Thymus (tissue), 11 donors: ENCODE measurements around the gene ALG14. TPM values are rescaled to one million over a fixed set of nuclear protein-coding genes. Genes with fewer than 3 reads are reported as not detected.
A peak's percentile ranks its signal among the peaks of the same experiment; 100 is the strongest.

ENCODE experiments used
- DNase-seq, 9 donors: peaks; one replicate each; pipeline ENCODE4 v3.0.0-alpha.2; 2013; ENCODE audit warnings: low spot score in 9 of 9, low read depth in 6 of 9, missing footprints in 1 of 9
- H3K27ac ChIP-seq, 2 donors: one replicate each; pipeline ENCODE4 v1.5.1; 2013; ENCODE audit warnings: control low read depth in 1 of 2, low read depth in 1 of 2, low read length in 1 of 2, mild to moderate bottlenecking in 1 of 2, moderate library complexity in 1 of 2
- H3K27me3 ChIP-seq, 2 donors: one replicate each; pipeline ENCODE4 v1.5.1; 2013; ENCODE audit warnings: low read length in 1 of 2; ENCODE audit not compliant: control insufficient read depth in 2 of 2, insufficient read depth in 1 of 2
- H3K36me3 ChIP-seq, 2 donors: one replicate each; pipeline ENCODE4 v1.5.1; 2013; ENCODE audit warnings: low read length in 1 of 2, mild to moderate bottlenecking in 1 of 2, moderate library complexity in 1 of 2; ENCODE audit not compliant: control insufficient read depth in 2 of 2, insufficient read depth in 2 of 2
- H3K4me1 ChIP-seq, 2 donors: one replicate each; pipeline ENCODE4 v1.5.1; 2013; ENCODE audit warnings: low read length in 2 of 2; ENCODE audit not compliant: control insufficient read depth in 2 of 2, insufficient read depth in 2 of 2
- H3K4me3 ChIP-seq, 2 donors: one replicate each; pipeline ENCODE4 v1.5.1; 2013; ENCODE audit warnings: low read length in 2 of 2, control low read depth in 1 of 2, mild to moderate bottlenecking in 1 of 2
- H3K9me3 ChIP-seq, 2 donors: one replicate each; pipeline ENCODE4 v1.5.1; 2013; ENCODE audit warnings: low read length in 1 of 2, mild to moderate bottlenecking in 1 of 2; ENCODE audit not compliant: control insufficient read depth in 2 of 2, insufficient read depth in 1 of 2
- WGBS: extraction: QIAGEN DNeasy Blood & Tissue Kit; methylation state at CpG from one replicate; pipeline ENCODE4 v1.1.7; 2013; 5-methylcytosine and 5-hydroxymethylcytosine counted together
- polyA plus RNA-seq: library from polyadenylated mRNA; stranded (reverse); fragments of 200-250 nt; gene quantifications from one replicate; pipeline ENCODE4 v1.2.3, GENCODE V29; 2013
- total RNA-seq: library from RNA; stranded (reverse); fragments of 120-200 nt; gene quantifications from one replicate; pipeline ENCODE4 v1.2.4, GENCODE V29; 2013
- donor health status: healthy.

The ALG14 gene
- total and polyA plus RNA-seq, 2 donors: 1.3 to 4.3 TPM

GRCh38 chr1:95012389-95012788 lies 60.4 kb downstream of the ALG14 start:
- Histone ChIP-seq H3K4me1 (peaks cover 0 to 2% of the 10 kb centered on the region in 2 donors), H3K27ac (no peak overlapping the region), H3K27me3 (no peaks in the 10 kb centered on the region), H3K4me3 (no peak overlapping the region), H3K9me3 (no peaks in the 10 kb centered on the region), H3K36me3 (no peaks in the 10 kb centered on the region)
- no peak for DNase-seq
- WGBS: 95% methylated on average over 3 of the region's 3 CpGs

DNA sequence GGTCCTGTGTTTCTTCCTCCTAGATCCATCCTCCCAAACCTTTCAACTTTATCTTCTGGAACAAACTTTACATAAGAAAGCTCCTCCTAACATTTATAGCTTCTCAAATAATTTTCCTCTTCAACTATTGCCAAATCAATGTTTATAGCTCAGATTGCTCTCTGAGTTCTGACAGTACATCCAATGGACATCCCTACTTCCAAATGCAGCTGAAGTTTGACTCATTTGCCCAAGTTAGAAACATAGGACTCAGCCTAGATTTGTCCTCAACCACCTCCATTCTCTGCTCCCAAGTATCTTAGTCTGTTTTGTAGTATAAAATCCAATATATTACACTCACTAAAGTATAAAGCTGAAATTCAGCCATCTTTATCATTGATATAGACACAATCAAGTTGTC lies 62.6 kb downstream of the ALG14 start:
- Histone ChIP-seq H3K9me3 (no peaks in the 10 kb centered on the region), H3K4me1 (peaks cover 0 to 10% of the 10 kb centered on the region in 2 donors), H3K27ac (no peak overlapping the region)

GRCh38 chr1:95007687-95008086 lies 65.1 kb downstream of the ALG14 start:
- H3K27ac ChIP-seq: no peak overlapping the region
- H3K27me3 ChIP-seq: no peaks in the 10 kb centered on the region
- H3K4me1 ChIP-seq: peaks cover 0 to 10% of the 10 kb centered on the region in 2 donors
- no peaks in the 10 kb centered on the region for H3K9me3 ChIP-seq
- no peaks in the 10 kb centered on the region for H3K36me3 ChIP-seq
- no peak for DNase-seq
- H3K4me3 ChIP-seq: no peak overlapping the region

More for the DNA sequence above, 62.6 kb downstream of the ALG14 start:
- Histone ChIP-seq H3K36me3 (no peaks in the 10 kb centered on the region), H3K4me3 (no peak overlapping the region), H3K27me3 (no peaks in the 10 kb centered on the region)
- no peak for DNase-seq

DNA sequence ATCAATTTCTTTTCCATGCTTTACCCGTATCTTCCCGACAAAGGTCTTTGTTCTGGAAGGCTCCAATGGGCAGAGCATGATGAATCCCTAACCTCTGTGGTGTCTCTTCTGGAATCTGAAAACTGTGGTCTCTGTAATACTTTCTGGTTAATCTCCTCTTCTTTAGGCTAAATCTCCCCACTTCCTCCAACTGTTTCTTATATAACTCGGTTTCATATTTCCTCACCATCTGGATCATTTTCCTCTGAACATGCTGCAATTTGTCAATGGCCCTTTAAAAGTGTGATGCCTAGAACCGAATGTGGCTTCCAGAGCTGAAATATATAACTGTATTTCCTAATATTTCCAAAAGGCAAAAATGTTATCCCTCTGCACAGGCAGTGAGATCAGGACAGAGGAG lies 66.1 kb downstream of the ALG14 start:
- H3K27me3 ChIP-seq: no peaks in the 10 kb centered on the region
- DNase-seq: no peak
- 70% methylated on average over 4 of the region's 4 CpGs for WGBS

GRCh38 chr1:95005584-95005983 lies 67.2 kb downstream of the ALG14 start:
- Histone ChIP-seq H3K4me1 (peaks cover 0 to 10% of the 10 kb centered on the region in 2 donors), H3K4me3 (no peak overlapping the region), H3K27ac (no peak overlapping the region), H3K27me3 (no peaks in the 10 kb centered on the region), H3K9me3 (no peaks in the 10 kb centered on the region), H3K36me3 (no peaks in the 10 kb centered on the region)
- no peak for DNase-seq
- WGBS: 99% methylated on average over 2 of the region's 2 CpGs

More for the DNA sequence above, 66.1 kb downstream of the ALG14 start:
- H3K36me3 ChIP-seq: no peaks in the 10 kb centered on the region
- no peak overlapping the region for H3K4me3 ChIP-seq
- H3K27ac ChIP-seq: no peak overlapping the region
- no peaks in the 10 kb centered on the region for H3K9me3 ChIP-seq
- H3K4me1 ChIP-seq: peaks cover 0 to 10% of the 10 kb centered on the region in 2 donors

DNA sequence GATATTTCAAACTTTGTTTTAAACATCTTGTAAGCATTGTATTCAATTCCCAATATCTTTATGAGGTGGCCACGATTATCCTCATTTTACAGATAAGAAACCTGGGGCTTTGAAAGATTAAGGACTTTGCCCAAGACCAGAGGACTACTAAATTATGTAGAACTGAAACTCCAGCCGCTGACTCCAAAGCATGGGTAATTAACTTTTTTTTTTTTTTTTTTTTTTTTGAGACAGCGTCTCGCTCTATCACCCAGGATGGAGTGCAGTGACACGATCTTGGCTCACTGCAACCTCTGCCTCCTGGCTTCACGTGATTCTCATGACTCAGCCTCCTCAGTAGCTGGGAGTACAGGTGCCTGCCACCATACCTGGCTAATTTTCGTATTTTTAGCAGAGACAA lies 68.7 kb downstream of the ALG14 start:
- 97% methylated on average over 7 of the region's 7 CpGs for WGBS
- no peak for DNase-seq
- H3K9me3 ChIP-seq: no peaks in the 10 kb centered on the region
- no peaks in the 10 kb centered on the region for H3K27me3 ChIP-seq
- no peaks in the 10 kb centered on the region for H3K36me3 ChIP-seq
- peaks cover 0 to 10% of the 10 kb centered on the region in 2 donors for H3K4me1 ChIP-seq
- no peak overlapping the region for H3K4me3 ChIP-seq
- no peak overlapping the region for H3K27ac ChIP-seq

GRCh38 chr1:95003433-95003738 lies 69.4 kb downstream of the ALG14 start:
- Histone ChIP-seq H3K9me3 (no peaks in the 10 kb centered on the region), H3K4me1 (peaks cover 0 to 10% of the 10 kb centered on the region in 2 donors), H3K27ac (no peak overlapping the region), H3K36me3 (no peaks in the 10 kb centered on the region), H3K4me3 (no peak overlapping the region), H3K27me3 (no peaks in the 10 kb centered on the region)
- 98% methylated on average over 4 of the region's 4 CpGs for WGBS
- no peak for DNase-seq

DNA sequence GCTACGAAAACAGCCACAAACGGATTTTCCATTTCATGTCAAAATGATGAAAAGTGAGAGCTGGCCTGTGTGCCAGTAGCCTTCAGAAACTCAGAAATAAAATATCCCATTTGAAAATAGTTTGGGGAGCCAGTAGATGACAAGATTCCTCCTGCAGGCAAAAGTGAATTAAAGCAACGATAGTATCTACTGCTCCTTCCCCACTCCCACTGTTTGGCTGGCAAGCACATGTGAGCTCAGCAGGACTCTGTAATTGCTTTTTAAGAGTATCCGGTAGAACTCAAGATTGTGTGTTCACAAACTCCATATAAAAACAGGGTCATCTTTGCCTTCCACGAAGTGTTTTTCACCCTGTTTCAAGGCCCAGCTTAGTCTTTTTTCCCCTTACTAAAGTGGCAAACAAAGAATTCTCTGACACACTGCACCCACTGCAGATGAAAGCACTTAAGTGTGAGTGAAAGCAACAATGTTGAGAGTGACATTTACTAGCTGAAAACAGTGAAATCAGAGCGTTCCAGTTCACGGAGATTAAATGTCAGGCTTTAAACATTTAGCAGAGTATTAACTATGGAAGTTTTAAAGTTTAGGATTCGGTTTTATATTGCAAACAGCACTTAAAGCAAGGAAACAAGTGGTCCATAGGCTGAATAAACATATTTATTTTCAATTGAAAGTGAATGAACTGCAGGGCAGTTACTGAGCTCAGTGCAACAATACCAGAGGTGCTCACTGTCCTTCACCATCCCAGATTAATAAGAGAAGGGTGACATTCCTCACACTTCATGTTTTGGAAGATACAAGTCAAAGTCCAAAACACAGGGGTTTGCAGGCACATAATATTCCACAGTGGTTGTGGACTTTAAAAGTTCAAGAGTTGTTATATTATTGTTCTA lies 70.0 kb downstream of the ALG14 start:
- WGBS: 86% methylated on average over 8 of the region's 8 CpGs
- Histone ChIP-seq H3K9me3 (no peaks in the 10 kb centered on the region), H3K4me1 (peaks cover 0 to 10% of the 10 kb centered on the region in 2 donors), H3K36me3 (no peaks in the 10 kb centered on the region), H3K27me3 (no peaks in the 10 kb centered on the region), H3K27ac (peak overlapping the region in 1 of 2 donors; percentile 59), H3K4me3 (no peak overlapping the region)
- no peak for DNase-seq

DNA sequence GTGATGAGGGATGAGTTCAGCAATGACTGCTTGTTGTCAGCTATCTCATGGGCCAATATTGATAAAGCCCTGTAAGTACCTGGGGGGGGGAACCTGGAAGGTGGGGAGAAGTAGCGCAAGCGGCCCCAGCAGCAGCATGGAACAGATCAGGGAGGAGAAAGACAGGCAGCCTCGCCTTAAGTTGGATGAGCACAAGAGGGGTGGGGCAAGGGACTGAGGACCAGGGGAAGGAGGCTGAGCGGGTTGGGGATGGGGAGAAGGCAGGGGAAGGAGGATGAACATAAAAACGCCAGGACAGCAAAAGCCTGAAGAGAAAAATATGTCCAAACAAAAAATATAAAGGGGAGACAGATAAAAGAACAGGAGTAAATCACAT lies 70.6 kb downstream of the ALG14 start:
- H3K9me3 ChIP-seq: no peaks in the 10 kb centered on the region
- H3K4me3 ChIP-seq: no peak overlapping the region
- WGBS: 92% methylated on average over 5 of the region's 5 CpGs
- no peak for DNase-seq
- H3K27ac ChIP-seq: peak overlapping the region in 1 of 2 donors; percentile 59
- H3K4me1 ChIP-seq: peaks cover 0 to 6% of the 10 kb centered on the region in 2 donors
- no peaks in the 10 kb centered on the region for H3K27me3 ChIP-seq
- no peaks in the 10 kb centered on the region for H3K36me3 ChIP-seq
